ENCODE results near the gene SLC46A2. TPM values are rescaled to one million over a fixed set of nuclear protein-coding genes. Genes with fewer than 3 reads are reported as not detected.

Gene SLC46A2, protein sequence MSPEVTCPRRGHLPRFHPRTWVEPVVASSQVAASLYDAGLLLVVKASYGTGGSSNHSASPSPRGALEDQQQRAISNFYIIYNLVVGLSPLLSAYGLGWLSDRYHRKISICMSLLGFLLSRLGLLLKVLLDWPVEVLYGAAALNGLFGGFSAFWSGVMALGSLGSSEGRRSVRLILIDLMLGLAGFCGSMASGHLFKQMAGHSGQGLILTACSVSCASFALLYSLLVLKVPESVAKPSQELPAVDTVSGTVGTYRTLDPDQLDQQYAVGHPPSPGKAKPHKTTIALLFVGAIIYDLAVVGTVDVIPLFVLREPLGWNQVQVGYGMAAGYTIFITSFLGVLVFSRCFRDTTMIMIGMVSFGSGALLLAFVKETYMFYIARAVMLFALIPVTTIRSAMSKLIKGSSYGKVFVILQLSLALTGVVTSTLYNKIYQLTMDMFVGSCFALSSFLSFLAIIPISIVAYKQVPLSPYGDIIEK
- 0.14 TPM for total RNA-seq

DNA sequence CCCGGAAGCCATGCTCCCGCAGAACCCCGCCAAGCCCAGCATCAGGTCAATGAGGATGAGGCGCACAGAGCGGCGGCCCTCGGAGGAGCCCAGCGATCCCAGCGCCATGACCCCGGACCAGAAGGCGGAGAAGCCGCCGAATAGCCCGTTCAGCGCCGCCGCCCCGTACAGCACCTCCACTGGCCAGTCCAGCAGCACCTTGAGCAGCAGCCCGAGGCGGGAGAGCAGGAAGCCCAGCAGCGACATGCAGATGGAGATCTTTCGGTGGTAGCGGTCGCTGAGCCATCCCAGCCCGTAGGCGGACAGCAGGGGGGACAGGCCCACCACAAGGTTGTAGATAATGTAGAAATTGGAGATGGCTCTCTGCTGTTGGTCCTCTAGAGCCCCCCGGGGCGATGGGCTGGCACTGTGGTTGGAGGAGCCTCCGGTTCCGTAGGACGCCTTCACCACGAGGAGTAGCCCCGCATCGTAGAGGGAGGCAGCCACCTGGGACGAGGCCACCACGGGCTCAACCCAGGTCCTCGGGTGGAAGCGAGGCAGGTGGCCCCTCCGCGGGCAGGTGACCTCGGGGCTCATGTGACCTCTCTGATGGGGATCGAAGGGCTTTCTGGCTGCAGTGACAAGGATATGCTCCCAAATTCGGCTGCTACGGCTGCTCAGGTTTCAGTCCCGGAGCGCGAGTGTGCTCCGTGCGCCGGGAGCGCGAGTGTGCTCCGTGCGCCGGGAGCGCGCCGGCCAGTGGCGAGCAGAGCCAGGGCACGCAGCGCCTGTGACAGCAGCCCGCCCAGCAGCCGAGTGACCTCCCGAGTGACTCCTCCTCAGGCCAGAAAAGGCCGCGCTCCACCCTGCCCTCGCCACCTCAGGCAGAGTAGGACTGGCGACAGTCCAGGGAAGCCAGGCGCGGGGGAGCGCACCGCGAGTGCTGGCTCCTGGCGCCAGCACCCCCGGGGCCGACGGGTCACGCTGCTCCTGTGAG, at the start of gene SLC46A2:
Gene SLC46A2 (minus strand): TSS at position 771 of the 976 bp plus-strand sequence. CDS start 195 bp downstream, at position 576.
- no peak for DNase-seq (ENCODE audit: low spot score)

DNA sequence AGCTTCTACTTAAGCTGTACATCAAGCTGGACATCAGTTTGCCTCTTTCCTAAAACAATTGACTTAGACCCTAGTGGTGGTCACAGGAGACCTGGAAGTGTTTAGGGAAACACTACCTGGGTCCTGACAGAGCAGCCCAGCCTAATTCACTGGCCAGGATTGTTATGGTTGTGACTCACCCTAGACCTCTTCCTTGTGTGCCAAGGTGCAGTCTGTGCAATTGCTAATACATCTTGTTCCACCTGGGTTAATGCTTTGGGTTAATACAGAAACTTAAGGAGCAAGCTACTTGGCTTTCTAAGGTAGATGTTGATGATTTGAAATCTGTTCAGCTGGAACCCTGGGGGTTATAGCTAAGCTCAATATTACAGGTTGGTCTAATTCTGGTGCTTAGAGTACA, 48.7 kb upstream of the SLC46A2 start:
- no peak for DNase-seq (ENCODE audit: low spot score)

DNA sequence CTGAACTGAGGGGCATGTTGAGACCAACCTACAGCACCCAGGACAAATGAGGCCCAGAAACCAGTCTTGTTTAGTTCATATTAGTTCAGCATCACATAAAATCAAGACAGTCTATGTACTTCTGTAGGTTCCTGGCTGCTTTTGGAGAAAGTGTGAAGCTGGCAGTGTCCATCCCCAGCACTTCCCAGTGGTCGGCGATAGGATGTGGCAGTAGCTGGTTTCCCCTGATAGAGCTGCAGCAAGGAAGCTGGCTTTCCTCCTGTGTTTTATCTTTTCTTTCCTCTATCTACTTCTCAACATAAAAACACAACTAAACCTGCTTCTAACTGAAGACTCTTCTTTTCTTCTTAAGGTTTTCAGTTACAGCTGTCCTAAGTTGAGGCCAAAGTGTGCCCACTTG, 43.0 kb upstream of the SLC46A2 start:
- DNase-seq (ENCODE audit: low spot score), result no peak

DNA sequence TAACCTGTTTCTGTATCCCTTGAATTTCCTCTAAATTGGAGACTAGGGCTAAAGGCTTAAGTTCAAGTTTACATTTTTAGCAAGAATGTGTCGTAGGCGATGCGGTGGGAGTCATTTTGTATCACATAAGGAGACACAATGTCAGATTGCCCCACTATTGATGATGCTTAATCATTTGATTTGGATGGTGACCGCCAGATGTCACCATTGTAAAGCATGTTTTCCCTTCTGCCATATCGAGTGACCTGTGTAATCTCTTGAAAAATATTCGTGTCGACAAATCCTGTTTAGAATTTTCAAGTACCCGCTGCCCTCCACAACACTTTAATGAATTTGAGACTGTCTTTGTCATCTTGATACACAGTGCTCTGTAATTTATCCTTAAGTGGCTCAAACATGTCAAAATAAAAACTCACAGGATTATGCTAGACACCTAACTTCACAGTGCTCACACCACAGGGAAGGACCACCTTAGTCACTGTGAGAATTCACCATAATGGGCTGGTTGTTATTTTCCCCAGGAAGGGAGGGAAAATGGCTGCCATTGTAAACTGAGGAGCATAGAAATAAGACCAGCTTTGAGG, 34.5 kb upstream of the SLC46A2 start:
- DNase-seq (ENCODE audit: low spot score), result no peak

DNA sequence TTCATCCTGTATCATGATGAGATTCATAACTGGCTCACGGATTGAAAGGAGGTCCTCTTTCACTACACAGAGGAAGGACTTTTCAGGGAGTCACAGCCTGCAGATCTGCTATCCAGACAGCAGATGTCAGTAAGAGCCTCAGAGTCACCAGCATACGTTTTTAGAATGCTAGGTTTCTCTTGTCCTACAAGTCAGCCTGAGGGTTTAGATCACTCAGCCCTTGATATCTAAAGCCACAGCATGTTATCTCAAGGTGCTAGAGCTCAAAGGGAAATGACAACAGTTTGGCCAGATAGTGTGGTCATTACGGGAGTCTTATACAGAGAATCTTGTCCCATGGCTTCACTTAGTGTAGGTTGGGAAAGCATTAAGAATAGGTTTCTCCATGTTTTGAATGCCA, 30.9 kb upstream of the SLC46A2 start:
- DNase-seq (ENCODE audit: low spot score), result no peak

DNA sequence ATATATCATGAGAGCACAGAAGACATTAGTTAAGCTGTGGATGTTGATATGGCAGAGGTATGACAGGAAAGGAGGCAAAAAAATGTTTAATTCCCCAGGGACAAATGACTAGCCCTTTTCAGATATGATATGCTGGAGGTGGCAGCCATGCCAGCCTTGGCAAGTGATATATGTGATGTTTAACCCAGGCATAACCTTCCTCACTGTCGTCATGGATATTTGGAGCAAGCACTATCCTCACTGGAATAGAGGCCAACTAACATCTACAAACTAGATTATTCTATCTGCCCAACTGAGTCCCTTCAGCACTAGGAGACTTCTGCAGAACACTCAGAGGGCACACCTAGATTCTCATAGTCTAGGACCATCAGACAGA, 27.3 kb upstream of the SLC46A2 start:
- DNase-seq (ENCODE audit: low spot score), result no peak

DNA sequence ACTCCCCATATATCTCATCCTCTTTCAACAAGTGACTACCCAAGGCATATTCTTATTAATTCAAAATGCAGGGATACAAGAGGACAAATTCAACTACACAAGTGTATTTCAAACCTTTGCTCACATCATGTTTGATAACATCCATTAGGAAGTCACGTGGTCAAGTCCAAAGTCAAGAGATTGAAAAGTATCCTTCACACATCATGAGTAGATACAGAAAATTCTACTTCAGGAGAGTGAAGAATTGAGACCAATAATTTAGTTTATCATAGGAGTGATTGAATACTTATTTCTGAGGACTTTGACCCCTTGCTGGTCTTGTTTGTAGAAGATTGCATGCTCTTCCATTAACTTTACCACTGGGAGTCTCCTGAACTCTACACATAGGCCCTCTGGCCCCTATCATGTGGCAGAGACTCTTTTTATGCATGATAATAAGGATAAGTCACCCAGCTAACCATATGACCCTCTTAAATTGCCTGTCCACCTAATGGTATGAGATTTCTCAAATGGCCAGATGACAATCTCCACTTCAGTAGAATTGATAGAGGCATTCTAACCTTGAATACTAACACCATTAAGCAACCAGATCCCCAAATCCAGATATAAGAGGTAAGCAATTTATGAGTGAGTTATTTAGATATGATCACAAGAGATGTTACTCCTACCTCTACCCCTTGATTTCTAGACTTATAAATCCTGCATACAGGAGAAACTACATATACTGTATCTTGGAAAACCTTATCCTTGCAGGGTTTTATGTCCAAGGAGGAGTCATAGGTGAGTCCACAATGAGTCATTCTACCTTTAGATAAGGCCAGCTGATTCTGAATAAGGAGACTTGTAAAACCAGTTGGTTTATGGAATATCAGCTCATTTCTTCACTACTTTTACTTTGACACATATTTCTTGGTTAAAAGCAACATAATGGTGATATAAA, 26.6 kb upstream of the SLC46A2 start:
- DNase-seq (ENCODE audit: low spot score), result no peak

DNA sequence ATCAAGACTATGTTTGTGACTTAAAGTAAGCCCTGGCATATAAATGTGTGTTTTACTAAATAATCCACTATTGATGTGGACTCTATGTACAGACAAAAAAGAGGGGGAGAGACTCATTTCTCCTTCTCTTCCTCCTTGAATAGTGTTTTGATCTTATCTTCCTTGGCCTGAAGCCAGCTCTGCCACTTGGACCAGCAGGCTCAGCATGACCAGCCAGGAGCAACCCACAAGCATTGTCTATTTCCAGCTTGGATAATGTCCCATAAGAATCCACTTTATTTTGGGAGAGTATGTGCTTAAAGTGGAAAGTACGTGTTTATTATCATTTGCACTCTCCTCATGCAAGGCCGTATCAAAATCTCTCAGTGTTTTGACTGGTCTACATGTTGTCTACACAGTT, 23.8 kb upstream of the SLC46A2 start:
- no peak for DNase-seq (ENCODE audit: low spot score)

DNA sequence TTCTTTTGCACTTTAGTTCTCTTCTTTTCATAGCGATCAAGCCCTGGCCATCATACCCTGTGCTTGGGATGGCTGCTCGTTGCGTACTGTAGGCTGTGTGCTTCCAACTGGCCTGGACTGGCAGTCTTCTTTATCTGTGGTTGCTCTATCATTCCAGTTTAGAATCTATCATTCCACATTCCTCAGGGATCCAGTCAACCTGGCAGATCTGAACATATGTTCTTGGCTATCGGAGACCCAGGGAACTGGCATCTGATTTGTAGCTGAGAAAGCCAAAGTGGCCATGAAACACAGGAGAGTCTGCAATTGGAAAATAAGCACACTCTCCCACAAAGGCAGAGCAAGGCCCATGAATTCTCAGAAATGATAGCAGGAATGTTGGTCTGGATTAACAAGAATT, 22.6 kb upstream of the SLC46A2 start:
- DNase-seq (ENCODE audit: low spot score), result no peak

DNA sequence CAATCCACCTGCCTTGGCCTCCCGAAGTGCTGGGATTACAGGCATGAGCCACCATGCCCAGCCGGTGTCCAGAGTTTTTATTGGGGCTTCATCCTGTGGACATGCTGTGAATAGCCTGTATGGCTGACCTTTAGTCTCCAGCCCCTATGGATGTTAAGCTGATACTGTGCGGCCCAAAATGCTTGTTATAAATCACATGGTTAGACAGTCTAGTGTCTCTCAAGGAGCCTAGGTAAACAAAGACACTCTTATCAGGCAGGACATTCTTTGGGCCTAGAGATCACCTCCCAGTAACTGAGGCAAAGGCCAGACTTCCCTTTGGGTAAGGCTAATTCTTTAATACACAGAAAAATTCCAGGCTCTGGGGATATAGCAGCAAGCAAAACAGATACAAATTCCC, 22.0 kb upstream of the SLC46A2 start:
- DNase-seq (ENCODE audit: low spot score), result no peak

DNA sequence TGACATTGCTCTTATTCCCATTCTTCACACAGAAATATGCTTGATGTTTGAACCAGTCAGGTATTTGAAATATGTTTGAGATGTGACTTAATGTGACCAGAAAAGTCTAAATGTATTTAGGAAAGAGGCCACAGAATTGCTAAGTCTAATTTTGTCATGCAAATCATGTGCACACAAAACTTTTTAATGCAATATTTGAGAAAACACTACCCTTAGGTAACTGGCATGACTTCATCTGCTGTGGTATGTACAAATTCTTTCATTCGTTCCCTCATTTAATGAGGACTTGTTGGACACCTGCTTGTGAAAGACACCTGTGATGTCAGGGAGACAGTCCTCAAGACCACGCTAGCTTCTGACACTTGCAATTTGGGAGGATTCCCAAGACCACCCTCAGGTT, 21.1 kb upstream of the SLC46A2 start:
- DNase-seq (ENCODE audit: low spot score), result no peak

DNA sequence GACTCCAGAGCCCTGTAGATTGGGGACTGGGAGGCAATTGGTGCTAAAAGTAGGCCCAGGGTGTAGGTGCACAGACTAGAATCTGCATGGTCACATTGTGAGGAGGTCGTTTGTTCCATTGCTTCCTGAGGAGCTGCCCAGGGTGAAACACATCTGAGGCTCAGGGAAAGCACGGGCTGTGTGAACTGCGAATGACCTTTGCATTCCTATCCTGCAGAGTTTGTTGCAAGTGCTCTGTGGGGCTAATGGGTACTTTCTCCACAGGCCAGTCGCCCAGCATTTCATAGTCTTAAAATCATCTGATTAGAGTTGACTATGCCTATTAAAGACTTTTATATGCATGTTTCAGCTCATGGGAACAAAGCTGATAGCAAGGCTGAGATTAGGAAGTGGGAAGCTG, 14.4 kb upstream of the SLC46A2 start:
- DNase-seq (ENCODE audit: low spot score), result no peak

DNA sequence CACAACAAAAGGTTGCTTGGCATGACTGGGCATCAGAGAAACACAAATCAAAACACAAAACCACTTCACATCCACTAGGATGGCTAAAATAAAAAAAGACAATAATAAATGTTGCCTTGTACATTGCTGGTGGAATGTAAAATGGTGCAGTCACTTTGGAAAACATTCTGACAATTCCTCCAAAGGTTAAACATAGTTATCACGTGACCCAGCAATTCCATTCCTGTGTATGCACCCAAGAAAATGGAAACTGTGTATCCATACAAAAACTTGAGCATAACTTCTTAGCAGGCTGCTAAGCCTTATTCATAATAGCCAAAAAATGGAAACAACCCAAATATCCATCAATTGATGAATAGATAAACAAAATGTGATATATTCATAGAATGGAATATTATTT, 10.2 kb upstream of the SLC46A2 start:
- no peak for DNase-seq (ENCODE audit: low spot score)

DNA sequence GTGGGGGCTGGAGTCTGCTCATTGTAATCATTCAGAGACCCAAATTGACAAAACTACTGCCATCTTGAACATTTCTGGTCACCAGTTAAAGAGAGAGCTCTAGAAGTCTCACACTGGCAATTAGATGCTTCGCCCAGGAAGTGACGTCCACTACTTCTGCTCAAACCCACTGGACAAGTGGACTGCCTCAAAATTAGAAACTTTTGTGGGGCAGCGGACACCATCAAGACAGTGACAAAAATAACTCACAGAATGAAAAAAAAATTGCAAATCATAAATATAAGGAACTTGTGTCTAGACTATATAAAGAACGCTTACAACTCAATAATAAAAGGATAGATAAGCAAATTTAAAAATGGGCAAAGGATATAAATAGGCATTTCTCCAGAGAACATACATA, 9.8 kb upstream of the SLC46A2 start:
- DNase-seq (ENCODE audit: low spot score), result no peak

DNA sequence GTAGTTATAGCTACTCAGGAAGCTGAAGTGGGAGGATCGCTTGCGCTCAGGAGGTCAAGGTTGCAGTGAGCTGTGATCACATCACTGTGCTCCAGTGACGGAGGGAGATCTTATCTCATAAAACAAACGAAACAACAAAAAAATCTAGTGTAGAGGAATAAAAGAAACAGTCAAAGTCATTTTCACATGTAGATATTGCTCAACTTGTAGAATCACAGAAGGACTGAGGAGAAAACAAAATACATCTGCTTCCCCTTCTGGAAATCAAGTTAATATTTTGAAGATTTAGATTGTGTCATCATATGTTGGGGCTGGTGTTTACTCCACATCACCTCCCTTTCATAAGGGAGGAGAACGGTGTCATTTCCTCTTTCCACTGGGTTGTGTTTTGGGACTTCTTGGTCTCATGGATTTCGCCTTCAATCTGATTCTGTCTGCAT, 8.2 kb upstream of the SLC46A2 start:
- DNase-seq (ENCODE audit: low spot score), result no peak

DNA sequence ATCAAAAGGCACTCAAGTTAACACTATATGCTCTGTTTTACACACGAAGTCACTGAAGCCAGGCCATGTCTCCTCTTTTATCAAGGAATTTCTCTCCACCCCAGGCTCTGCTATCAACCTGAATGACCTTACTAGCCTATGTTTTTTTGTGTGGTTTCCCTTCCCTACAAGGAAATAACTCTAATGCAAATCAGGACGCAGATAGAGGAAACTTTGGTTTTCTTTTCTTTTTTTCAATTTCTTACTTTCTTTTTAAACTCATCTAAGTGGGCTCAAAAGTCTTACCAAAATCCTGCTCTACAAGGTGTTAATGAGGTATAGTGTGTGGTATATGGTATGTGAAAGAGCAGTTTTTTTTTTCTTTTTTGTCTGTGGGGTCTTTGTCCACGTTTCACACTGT, 5.5 kb upstream of the SLC46A2 start:
- no peak for DNase-seq (ENCODE audit: low spot score)

DNA sequence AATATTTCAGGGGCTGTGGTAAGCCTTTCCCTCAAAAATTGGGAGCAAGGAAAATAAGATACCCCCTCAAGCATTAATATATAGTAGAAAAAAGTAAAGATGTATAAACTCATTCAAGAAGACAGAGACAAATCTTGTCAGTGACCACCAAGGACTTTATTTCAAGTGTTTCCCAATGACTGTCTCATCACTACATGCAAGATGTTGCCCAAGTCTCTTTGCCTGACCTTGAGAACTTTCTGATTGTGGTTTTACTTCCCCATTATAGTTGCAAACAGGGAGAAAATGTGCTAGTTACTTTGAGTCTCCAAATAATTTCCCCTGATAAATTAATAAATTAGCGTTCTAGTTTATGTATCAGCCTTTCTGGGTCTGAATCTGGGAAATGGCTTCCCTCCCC, 4.0 kb upstream of the SLC46A2 start:
- DNase-seq (ENCODE audit: low spot score), result no peak

DNA sequence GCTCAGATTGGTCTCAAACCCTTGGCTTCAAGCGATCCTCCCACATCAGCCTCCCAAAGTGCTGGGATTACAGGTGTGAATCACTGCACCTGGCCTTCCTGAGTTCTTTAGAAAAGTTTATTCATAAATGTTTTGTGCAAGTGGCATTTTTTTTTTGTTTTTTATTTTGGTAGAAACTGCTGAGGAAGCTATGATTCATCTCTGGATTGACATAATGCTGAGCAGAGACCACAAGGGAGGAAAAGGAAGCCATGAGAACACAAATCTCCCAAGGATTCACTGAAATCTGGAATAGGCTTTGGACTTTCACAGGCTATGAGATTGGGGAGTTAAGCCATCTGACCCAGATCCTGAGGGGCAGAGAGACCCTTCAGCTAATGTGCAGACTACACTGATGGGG, 3.4 kb upstream of the SLC46A2 start:
- DNase-seq (ENCODE audit: low spot score), result no peak

DNA sequence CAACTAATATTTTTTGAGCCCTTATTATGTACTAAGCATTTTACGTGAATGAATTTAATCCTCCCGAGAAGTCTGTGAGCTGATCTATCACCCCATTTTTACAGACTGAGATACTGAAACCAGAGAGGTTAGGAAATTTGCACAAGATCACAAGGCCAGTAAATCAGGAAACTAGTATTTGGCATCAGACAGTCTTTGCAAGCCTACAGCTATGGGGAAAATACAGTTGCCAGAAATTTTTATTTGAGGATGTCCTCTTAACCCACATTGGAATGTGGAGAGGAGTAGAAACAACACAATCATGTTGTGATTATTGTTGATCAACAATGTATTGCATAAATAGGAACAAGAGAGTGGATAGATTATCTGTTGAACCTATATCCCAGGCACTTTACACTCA, 2.3 kb upstream of the SLC46A2 start:
- DNase-seq (ENCODE audit: low spot score), result no peak

DNA sequence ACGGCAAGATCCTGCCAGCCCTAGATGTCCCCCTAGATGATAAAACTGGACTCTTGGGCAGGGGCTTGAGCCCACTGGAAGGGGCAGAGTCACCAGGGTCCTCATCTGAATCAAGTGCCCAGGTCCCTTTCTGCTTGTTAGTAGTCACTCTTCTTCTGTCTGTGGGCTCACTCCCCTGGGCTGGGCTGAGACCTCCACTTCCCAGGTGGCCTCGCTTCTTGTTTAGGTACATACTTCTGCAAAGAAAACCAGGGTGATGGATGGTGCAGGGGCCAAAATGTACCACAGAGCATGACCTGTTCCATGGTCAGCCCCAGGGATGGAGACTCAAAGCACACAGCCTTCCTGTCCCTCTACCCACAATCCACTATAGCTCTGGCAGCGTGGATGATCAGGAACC, 845 bp upstream of the SLC46A2 start:
- no peak for DNase-seq (ENCODE audit: low spot score)

DNA sequence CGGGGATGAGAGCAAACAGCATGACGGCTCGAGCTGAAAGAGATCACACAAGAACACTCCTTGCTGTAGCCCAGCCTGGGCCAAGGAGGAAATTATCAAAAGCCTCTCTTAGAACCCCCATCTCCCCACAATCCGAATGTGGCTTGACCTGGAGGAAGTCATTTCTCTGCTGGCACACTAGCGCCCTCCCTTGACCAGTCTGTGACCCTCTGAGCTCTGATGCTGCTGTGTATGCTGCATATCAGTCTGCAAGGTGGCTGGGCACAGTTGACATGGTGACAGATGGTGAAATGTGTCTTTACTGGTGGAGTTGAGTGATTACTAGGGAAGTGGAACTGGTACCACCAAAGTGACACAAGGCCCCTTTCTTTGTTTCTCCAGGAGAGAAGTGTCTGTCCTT, 3.3 kb downstream of the SLC46A2 start:
- no peak for DNase-seq (ENCODE audit: low spot score)
